Measurements from ENCODE around the gene RCOR1.
"Not testable (repeated sequence)": the region's sequence is repeated elsewhere in the genome, so short reads cannot be mapped to it uniquely, and the experiment has no call there.

Gene RCOR1

DNA sequence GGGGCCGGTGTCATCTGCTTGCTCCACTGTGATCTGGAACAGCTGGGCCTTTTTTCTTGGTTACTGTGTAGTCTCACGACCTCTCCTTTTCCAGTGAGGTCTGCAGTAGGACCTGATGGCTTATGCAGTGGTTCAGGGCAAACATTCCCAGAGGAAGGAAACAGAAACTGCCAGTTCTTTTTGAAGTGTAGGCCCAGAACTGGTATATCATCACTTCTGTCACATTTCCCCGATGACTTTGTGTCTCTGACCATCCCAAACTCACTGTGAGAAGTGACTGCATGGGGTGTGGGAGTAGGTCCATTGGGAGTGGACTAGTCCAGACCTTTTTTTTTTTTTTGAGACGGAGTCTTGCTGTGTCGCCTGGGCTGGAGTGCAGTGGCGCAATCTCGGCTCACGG lies 38.4 kb downstream of the RCOR1 start:
- DNase-seq: no peak

DNA sequence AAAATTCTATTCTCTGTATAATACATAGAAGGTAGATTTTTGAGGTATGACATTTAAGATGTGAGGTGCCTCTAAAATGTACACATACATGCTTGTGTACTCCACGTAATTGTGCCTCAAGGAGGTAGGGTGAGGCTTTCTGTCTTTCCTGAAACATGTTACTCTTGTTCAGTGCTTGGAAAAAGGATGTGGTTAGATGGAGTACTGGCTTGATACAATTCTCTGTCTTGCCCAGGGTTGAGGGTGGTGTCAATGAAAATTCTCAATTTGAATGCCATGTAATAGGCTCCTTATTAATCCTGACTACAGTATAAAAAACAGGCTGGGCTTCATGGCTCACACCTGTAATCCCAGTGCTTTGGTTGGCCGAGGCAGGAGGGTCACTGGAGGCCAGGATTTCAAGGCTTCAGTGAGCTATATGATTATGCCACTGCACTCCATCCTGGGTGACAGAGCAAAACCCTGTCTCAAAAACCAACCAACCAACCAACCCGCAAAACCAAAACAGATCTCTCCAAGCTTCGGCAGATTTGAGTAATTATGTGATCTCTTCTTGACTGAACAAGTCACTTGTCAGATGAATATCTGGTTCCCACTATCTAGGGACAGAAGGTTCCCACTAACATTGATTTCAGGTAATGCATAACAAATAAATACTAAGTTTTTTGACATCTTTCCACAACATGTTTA lies 41.6 kb downstream of the RCOR1 start:
- no peak for DNase-seq

DNA sequence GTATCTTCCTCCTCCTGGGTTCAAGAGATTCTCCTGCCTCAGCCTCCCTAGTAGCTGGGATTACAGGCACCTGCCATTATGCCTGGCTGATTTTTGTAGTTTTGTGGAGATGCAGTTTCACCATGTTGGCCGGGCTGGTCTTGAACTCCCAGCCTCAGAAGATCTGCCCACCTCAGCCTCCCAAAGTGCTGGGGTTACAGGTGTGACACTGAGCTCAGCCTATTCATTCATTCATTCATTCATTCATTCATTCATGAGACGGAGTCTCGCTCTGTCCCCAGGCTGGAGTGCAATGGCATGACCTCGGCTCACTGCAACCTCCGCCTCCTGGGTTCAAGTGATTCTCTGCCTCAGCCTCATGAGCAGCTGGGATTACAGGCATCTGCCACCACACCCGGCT lies 47.2 kb downstream of the RCOR1 start:
- not testable (repeated sequence) for DNase-seq

GRCh38 chr14:102644523-102644922 lies 52.1 kb downstream of the RCOR1 start:
- DNase-seq: peak; percentile 3 to 24

- DNase-seq: peak; percentile 62 to 81
Observed at GRCh38 chr14:102645746-102646440, 53.4 kb downstream of the RCOR1 start.

DNA sequence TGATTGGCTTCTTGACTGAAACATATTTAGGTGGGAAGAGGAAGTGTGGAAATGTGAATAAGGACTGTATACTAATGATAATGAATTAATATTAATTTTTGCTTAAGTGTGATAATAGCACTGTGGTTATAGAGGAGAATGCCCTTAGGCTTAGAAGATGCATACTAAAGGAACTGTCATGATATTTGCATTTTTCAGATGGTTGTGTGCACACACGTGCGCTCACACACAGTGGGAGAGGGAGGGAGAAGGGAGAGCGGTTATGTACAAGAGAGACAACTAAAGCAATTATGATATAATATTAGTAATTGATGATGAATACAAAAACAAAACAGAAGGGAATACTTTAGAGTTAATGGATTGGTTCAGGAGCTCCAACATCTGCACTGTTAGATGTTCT lies 54.2 kb downstream of the RCOR1 start:
- DNase-seq: peak in 1 of 2 experiments; percentile 54

DNA sequence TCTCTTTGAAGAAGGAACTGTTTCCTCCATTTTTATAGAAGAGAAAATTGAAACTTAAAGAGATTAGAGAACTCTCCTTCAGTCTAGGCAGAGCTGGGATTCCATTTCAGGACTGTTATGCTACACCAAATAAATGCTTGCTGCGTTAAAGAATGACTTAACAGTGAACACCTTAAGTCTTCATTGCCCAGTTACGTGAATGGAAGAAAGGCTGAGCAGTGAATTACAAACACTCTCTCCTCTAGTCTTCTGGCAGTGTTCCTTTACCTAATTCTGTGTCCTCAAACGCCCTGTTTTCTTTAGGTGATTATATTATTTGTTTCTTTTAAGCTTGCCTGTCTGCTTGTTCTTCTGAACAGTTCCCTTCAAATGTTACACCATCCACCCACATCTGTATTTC lies 59.7 kb downstream of the RCOR1 start:
- DNase-seq: no peak

DNA sequence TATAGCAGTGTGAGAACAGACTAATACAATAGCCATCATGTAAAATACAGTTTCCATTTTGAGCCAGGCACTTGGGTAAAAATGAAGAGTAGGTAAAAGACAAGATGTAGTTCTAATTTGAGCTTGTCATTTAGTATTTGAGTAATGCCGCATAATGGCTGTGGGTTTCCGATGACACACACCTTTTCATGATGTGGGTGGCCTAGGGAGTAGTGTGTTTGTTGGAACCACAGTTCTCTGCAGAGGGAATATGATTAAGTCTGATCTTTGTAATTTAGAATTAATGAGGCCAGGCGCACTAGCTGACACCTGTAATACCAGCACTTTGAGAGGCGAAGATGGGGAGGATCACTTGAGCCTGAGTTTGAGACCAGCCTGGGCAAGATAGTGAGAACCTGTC lies 61.8 kb downstream of the RCOR1 start:
- no peak for DNase-seq

GRCh38 chr14:102655137-102655536 lies 62.7 kb downstream of the RCOR1 start:
- DNase-seq: no peak

DNA sequence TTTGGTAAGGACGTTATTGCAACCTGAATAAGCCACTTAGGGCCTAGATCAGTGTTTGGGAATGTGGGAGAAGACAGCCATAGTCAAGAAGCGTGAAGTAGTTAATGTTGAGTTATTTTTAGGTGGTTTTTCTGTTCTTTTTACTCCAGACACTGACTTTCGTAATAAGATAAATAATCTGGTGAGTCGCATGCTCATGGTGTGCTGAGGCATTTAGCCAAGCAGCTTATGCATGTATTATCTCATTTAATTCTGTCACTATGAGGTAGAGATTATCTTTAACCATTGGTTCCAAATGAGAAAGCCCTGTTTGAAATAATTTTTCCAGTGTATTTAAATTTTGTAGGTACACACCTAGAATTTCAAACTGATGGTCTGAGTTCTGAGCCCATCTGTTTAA lies 67.3 kb downstream of the RCOR1 start:
- peak; percentile 9 to 14 for DNase-seq

GRCh38 chr14:102661614-102662013 lies 69.2 kb downstream of the RCOR1 start:
- DNase-seq: no peak

DNA sequence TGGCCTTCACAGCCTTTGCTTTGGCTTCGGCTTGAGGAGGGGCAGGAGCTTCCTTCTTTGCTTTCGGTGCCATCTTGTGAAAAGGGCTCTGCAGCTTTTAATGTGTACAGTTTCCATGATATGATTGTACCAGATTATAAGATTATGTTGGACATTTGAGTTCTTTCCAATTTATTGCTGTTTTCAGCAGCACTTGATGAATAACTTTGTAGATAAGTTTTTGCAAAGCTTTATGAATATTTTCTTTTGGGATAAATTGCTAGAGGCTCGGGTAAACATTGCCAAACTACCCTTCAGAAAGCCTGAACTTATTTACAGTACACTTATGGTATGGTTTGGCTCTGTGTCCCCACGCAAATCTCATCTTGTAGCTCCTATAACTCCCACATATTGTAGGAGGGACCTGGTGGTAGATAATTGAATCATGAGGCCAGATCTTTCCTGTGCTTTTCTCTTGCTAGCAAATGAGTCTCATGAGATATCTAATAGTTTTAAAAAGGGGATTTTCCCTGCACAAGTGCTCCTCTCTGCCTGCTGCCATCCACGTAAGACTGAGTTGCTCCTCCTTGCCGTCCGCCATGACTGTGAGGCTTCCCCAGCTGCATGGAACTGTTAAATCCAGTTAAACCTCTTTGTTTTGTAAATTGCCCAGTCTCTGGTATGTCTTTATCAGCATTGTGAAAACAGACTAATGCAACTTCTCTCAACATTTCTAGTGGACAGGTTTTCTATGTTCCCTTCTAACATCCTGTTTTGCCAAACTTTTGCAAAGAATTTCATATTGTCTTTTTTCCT lies 70.4 kb downstream of the RCOR1 start:
- DNase-seq: no peak

DNA sequence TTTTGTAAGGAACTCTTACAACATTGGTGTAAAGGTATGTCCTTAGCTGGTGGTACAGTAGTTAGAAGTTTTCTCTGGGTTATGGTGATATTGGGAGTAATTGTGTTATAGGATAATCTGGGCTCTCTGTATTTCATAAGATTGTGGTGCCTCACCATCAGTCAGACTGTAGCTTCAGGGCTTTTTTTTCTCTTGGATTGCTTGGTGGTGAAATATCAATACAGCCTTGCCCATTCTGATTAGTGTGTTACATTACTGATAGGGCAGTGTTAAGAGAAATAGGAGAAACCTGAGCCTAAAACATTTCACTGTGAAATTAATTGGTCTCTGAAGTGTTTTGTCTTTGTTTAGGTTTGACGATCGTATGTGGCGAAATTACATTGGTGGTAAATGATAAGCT lies 71.0 kb downstream of the RCOR1 start:
- peak in 1 of 2 experiments; percentile 24 for DNase-seq

DNA sequence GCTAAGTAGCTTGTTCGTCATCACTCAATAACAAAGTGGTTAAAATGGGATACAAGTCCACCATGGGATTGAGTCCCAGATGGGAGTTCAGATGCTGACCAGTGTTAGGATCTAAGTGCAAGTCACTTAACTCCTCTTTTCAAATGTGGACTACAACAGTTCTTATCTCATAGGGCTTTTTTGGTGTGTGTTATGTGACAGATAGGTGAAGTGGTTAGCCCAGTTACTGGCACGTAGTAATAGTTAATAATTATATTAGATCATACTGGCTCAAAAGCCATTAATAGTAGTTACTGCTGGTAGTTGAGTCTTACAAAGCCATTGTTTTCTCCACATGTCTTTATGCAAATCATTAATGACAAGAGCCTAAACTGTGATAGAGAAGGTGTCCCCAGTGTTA lies 73.2 kb downstream of the RCOR1 start:
- no peak for DNase-seq

DNA sequence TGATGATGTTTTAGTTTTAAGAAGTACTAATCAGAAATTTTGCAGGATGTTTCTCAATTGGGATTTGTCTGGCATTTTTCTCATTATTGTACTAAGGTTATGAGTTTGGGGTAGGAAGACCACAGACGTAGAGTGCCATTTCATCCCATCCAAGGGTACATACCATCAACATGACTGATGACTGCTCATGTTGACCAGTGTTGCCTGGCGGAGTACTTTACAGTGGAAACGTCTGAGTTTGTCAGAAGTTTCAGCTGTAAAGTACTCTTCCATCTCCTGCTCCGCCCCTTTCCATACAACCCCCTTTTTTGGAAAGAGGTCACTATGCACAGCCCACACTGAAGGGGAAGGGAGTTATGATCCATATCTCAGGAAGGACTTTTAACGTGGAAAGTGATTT lies 74.2 kb downstream of the RCOR1 start:
- DNase-seq: no peak

DNA sequence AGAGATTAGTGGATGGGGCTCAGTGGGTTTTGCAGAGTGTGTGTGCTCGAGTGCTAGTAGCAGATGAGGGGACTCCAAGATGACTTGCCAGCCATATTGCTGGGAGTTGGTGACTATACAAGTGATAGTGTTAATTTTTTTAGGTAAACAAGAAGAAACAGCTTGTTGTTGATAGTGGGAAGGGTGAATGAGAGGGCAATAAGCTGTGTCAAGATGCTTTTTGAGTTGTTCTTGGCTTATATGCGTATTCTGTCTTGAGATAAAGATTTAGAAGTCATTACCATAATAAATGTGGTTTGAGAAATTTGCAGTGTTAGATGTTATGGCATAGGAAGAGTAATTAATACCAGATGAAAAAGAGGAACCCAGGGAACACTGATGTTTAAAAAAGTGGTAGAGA lies 75.3 kb downstream of the RCOR1 start:
- DNase-seq: no peak

GRCh38 chr14:102668291-102668873 lies 75.9 kb downstream of the RCOR1 start:
- DNase-seq: no peak

GRCh38 chr14:102671410-102671809 lies 79.0 kb downstream of the RCOR1 start:
- no peak for DNase-seq

- no peak for DNase-seq
Observed at GRCh38 chr14:102672410-102672960, 80.0 kb downstream of the RCOR1 start.

GRCh38 chr14:102675396-102675795 lies 82.9 kb downstream of the RCOR1 start:
- no peak for DNase-seq

GRCh38 chr14:102678394-102678793 lies 85.9 kb downstream of the RCOR1 start:
- no peak for DNase-seq

DNA sequence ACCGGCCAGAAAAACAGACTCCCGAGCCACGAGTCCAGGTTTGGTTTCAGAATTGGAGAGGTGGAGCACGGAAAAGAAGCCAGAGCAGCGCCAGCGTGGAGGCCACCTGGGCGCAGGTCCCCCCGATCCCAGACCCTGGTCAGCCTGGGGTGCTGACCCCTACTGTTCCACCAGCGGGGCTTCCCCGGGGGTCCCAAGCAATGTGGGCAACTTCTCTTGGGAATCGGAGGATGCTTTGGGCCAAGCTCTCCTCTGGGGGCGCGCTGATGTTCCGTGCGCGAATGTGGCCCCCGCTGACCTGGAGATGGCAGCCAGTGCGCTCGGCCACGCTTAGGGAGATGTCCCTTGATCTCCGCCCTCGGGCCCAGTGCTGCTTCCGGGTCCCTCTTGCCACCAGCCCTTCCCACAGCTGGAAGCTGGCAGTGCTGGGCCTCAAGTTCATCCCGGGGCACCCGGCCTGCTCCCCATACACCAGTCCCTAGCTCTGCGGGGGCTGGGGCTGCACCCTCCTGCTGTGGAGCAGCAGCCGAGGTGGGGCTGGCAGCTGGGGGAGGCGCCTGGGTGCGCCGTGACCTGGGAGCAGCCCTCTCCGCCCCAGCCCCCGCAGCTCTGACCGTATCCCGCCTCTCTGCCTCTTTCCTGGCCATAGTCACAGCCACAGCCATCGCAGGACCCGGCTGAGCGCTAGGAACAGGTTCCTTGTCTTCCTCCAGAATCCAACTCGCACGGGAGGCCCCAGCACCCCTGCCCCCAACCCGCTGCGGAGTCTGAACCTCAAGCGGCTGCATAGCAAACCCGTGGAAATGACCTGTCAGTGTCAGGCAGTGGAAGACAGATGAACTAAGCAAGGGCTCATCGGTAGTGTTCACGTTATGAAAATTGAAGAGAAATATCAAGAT lies 91.2 kb downstream of the RCOR1 start:
- no peak for DNase-seq

Data from AML-193 (cell line).